ENCODE data around the gene RGMA.

GRCh38 chr15:93065641-93066045 lies 23.4 kb downstream of the RGMA start:
- TF ChIP-seq MYB (IDR thresholded peaks at IDR 0.05; ENCODE audit: borderline replicate concordance, low read depth, low read length) (no peak), EZH2 (IDR thresholded peaks at IDR 0.05; ENCODE audit: borderline replicate concordance, control insufficient read depth, low read depth, low read length) (no peak)

Measured in GM12878 (cell line).